Neural cell (in vitro differentiated cells): ENCODE measurements around the gene CC2D1A.

ENCODE experiments used
- SMC3 ChIP-seq: fragments of 450-650 bp; conservative IDR thresholded peaks from 2 replicates; pipeline ENCODE4 v1.6.1; 2014; ENCODE audit warnings: antibody characterized with exemption, mild to moderate bottlenecking, moderate library complexity; ENCODE audit not compliant: poor library complexity
- TF ChIP-seq, protein P1 (sequence below): fragments of 450-650 bp; IDR thresholded peaks from 2 replicates; pipeline ENCODE4 v1.5.1; 2014; ENCODE audit warnings: antibody characterized with exemption, mild to moderate bottlenecking, moderate library complexity; ENCODE audit not compliant: poor library complexity, severe bottlenecking

DNA sequence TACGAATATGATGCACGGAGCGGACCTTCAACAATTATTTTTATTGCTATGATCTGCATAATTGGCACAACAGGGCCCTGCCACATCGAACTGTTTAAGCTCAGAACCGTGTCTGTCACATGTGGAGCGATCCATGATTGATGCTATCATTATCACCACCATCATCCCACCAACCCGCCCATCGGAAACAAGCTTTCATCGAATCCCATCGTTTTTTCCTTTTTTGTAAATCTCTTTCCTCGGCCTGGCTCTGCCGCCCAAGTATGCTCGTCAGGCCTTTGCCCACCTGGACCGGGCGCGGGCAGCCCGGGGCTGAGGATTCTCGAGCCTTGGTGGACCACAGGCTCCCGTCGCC, 45.8 kb downstream of the CC2D1A start:
- TF ChIP-seq, protein P1, sequence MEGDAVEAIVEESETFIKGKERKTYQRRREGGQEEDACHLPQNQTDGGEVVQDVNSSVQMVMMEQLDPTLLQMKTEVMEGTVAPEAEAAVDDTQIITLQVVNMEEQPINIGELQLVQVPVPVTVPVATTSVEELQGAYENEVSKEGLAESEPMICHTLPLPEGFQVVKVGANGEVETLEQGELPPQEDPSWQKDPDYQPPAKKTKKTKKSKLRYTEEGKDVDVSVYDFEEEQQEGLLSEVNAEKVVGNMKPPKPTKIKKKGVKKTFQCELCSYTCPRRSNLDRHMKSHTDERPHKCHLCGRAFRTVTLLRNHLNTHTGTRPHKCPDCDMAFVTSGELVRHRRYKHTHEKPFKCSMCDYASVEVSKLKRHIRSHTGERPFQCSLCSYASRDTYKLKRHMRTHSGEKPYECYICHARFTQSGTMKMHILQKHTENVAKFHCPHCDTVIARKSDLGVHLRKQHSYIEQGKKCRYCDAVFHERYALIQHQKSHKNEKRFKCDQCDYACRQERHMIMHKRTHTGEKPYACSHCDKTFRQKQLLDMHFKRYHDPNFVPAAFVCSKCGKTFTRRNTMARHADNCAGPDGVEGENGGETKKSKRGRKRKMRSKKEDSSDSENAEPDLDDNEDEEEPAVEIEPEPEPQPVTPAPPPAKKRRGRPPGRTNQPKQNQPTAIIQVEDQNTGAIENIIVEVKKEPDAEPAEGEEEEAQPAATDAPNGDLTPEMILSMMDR, result no peak
- peak; percentile 48 for TF ChIP-seq SMC3
